Erythroblast (primary cell): ENCODE data around the gene AP3B1.

ENCODE experiments used
- GATA1 ChIP-seq: IDR thresholded peaks from 2 replicates; pipeline ENCODE4 v1.6.1; 2011; ENCODE audit warnings: low read depth, mild to moderate bottlenecking, control low read depth, low read length, moderate library complexity
- POLR2A ChIP-seq: IDR thresholded peaks from 2 replicates; pipeline ENCODE4 v1.6.1; 2011; ENCODE audit warnings: mild to moderate bottlenecking, low read length

DNA sequence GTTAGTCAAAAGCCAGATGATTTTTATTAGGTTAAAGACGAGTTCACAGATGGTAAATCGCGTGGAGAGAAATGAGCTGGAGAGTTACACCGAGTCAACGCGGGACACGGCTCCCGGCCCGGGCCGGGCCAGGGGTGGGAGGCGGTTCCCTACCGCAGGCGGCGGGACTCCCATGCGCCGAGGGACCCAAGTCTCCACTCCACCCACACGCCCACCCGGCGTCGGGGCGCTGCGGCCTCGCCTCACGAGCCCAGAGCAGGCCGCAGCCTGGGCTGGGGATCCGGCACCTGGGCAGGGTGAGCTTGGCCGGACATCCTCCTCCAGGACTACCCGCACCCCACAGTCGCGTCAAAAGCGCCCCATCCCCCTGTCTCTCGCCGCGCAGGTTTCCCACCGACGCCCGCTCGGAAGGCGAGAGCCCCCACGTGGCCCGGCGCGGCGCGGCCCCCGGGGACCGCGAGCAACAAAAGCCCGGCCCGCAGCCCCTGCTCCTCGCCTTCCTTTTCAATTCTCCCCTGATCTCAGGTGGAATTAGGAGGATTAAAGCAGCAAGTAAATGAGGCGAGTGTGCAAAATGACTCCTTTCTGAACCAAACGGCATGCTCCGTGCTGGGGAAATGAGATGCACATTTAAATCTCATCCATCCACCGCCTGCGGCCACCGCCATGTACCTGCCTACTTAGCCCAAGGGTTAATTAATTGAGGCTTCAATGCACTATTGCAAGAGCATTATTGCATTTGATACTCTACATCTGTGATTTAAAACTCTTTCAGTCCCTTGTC lies 321.8 kb downstream of the AP3B1 start:
- TF ChIP-seq POLR2A (no peak), GATA1 (no peak)
